BE2C (cell line): ENCODE measurements around the gene CPEB4.

Experiments
- DNase-seq: peaks from one replicate; pipeline ENCODE4 v3.0.0-alpha.2; 2020
- H3K27me3 ChIP-seq: fragments of 250-450 bp; sonication (Bioruptor Pico); 2 replicates; pipeline ENCODE4 v1.5.1; 2020; ENCODE audit warnings: mild to moderate bottlenecking
- H3K36me3 ChIP-seq: fragments of 250-450 bp; sonication (Bioruptor Pico); 2 replicates; pipeline ENCODE4 v1.5.1; 2020; ENCODE audit warnings: mild to moderate bottlenecking
- H3K4me1 ChIP-seq: fragments of 250-450 bp; sonication (Bioruptor Pico); 2 replicates; pipeline ENCODE4 v1.5.1; 2020
- H3K4me3 ChIP-seq: 2 replicates; pipeline ENCODE4 v1.5.1; 2011; ENCODE audit warnings: low read depth, low read length
- H3K9me3 ChIP-seq: fragments of 250-450 bp; sonication (Bioruptor Pico); 2 replicates; pipeline ENCODE4 v1.5.1; 2020
- CTCF ChIP-seq: IDR thresholded peaks from 2 replicates; pipeline ENCODE4 v1.5.1; 2012; ENCODE audit warnings: mild to moderate bottlenecking, low read depth, low read length

CPEB4 gene

GRCh38 chr5:173886150-173886549 is 2.0 kb upstream of the CPEB4 start:
- TF ChIP-seq CTCF, result peak; percentile 18; the same call in 1 of the 2 replicates
- Histone ChIP-seq H3K36me3 (no peaks in the 10 kb centered on the region), H3K27me3 (no peaks in the 10 kb centered on the region), H3K4me1 (peaks cover 4% of the 10 kb centered on the region; the same call in 1 of the 2 replicates), H3K9me3 (no peaks in the 10 kb centered on the region), H3K4me3 (no peak overlapping the region)
- no peak for DNase-seq

GRCh38 chr5:173888473-173889131 is 453 bp downstream of the CPEB4 start:
- Histone ChIP-seq H3K4me1 (peaks cover 4% of the 10 kb centered on the region; the same call in 1 of the 2 replicates), H3K4me3 (peak overlapping the region; percentile 92), H3K36me3 (no peaks in the 10 kb centered on the region), H3K27me3 (no peaks in the 10 kb centered on the region), H3K9me3 (no peaks in the 10 kb centered on the region)
- TF ChIP-seq CTCF, result no peak
- peak; percentile 33 for DNase-seq

GRCh38 chr5:173890195-173890991 is 2.2 kb downstream of the CPEB4 start:
- Histone ChIP-seq H3K27me3 (no peaks in the 10 kb centered on the region), H3K4me1 (peaks cover 4% of the 10 kb centered on the region; the same call in 1 of the 2 replicates), H3K4me3 (peak overlapping the region; percentile 92), H3K9me3 (no peaks in the 10 kb centered on the region), H3K36me3 (no peaks in the 10 kb centered on the region)
- no peak for TF ChIP-seq CTCF
- peak; percentile 66 for DNase-seq

- H3K4me1 ChIP-seq, result peaks cover 4% of the 10 kb centered on the region; the same call in 1 of the 2 replicates
- no peak for DNase-seq
- H3K27me3 ChIP-seq, result no peaks in the 10 kb centered on the region
- H3K36me3 ChIP-seq, result no peaks in the 10 kb centered on the region
- H3K4me3 ChIP-seq, result peak overlapping the region; percentile 92
- TF ChIP-seq CTCF, result no peak
- no peaks in the 10 kb centered on the region for H3K9me3 ChIP-seq
Measured at GRCh38 chr5:173891308-173892116, 3.4 kb downstream of the CPEB4 start.

GRCh38 chr5:173893192-173893561 is 5.0 kb downstream of the CPEB4 start:
- H3K4me1 ChIP-seq, result no peaks in the 10 kb centered on the region

More at GRCh38 chr5:173893192-173893561, 5.0 kb downstream of the CPEB4 start:
- Histone ChIP-seq H3K36me3 (no peaks in the 10 kb centered on the region), H3K4me3 (peak overlapping the region; percentile 92), H3K9me3 (no peaks in the 10 kb centered on the region), H3K27me3 (no peaks in the 10 kb centered on the region)
- TF ChIP-seq CTCF, result no peak
- DNase-seq, result no peak
